ENCODE measurements around the gene GANAB. TPM values are rescaled to one million over a fixed set of nuclear protein-coding genes. Genes with fewer than 3 reads are reported as not detected.

Gene GANAB
- total and polyA plus RNA-seq, 2 experiments from 2014 or later = 224 to 312 TPM

DNA sequence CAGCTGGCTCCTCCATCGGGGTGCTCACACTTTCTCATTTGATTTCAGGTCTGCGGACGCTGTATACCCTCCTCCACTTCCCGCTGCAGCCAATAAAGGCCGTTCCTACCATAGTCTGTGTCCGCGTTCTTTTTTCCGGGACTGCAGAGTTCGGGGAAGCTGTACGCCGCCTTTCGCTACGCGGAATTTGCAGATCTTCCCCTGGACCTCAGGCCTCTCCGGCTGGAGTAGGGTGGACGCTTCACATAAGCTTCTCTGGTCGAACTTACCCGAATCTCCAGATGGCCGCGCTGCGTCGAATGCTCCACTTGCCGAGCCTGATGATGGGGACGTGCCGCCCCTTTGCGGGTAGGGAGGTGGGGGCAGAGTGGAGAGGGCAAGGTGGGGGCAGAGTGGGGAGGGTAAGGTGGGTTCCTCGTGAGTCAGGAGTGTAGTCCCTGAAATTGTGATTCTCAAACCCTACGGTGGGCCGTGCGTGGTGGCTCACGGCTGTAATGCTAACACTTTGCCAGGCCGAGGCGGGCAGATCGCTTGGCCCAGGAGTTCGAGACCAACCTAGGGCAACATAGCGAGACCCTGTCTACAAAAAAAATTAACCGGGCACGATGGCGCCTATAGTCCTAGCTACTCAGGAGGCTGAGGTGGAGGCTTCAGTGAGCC, 19.3 kb upstream of the GANAB start:
- Histone ChIP-seq H2AFZ (no peak overlapping the region), H3K4me2 (ENCODE audit: unreplicated experiment) (peak overlapping the region; percentile 90), H3K4me1 (ENCODE audit: insufficient read depth) (peaks cover 12% of the 10 kb centered on the region), H3K79me2 (ENCODE audit: insufficient read depth) (peaks cover 56% of the 10 kb centered on the region), H3K4me3 (peak overlapping the region; percentile 84), H3F3A (ENCODE audit: insufficient read depth) (peaks cover 30% of the 10 kb centered on the region), H3K27me3 (replicated peaks; ENCODE audit: insufficient read depth) (no peaks in the 10 kb centered on the region), H3K36me3 (ENCODE audit: low read depth) (0 out of 2 replicates have a peak, but pooled peaks cover 5% of the 10 kb centered on the region), H3K9ac (peak overlapping the region; percentile 87), H3K9me2 (ENCODE audit: insufficient read depth) (no peaks in the 10 kb centered on the region), H3K27ac (peak overlapping the region; percentile 72), H4K20me1 (ENCODE audit: insufficient read depth) (no peaks in the 10 kb centered on the region), H3K9me3 (ENCODE audit: low read depth) (no peaks in the 10 kb centered on the region)
- in situ Hi-C loops (cut with MboI) = no loop called here
- 0 to 1% methylated on average over 32 to 39 of the region's 39 CpGs for WGBS, 2 experiments (ENCODE audit: low coverage in 1 of 2, low lambda C conversion rate in 2 of 2, missing lambda C conversion rate in 2 of 2)
- TF ChIP-seq EZH2 (IDR thresholded peaks at IDR 0.05; ENCODE audit: insufficient read depth, poor library complexity, severe bottlenecking) = no peak
- TF ChIP-seq EZH2phosphoT487 (IDR thresholded peaks at IDR 0.05; ENCODE audit: insufficient read depth, low read depth) = no peak
- DNase-seq = peak; percentile 80

DNA sequence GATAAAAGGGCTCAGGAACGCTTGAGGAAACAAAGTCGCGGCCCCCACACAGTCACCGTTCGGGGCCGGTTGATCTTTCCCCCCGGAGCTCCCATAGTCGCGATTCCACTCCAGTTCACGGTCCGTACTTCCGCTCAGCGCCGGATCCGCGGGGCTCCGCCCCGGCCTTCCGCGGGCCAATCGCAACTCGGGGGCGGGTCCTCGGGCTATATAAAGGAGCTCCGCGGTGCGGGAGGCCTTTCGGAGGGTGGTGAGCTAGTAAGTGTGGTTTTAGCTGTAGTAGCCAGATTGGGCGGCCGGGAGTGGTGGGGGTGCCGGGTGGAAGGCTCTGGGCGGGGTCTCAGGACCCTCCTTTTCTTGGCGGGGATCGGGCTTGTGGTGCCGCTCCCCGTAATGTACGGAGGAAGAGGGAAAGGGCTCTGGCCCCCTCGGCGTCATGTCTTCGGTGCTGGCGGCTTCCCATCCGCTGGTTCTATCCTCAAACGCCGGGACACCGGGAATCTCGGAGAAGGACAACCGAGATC, 18.7 kb upstream of the GANAB start, which contains the start of the genes C11orf98 and CSKMT:
Gene C11orf98 (minus strand): TSS at position 136 of the 524 bp plus-strand sequence. CDS start 41 bp downstream, at position 95.
Gene CSKMT (plus strand): TSS at position 238 of the 524 bp plus-strand sequence. CDS start 568 bp downstream, outside the sequence.
- WGBS, 2 experiments (ENCODE audit: low coverage in 1 of 2, low lambda C conversion rate in 2 of 2, missing lambda C conversion rate in 2 of 2) = 1% methylated on average over 43 to 47 of the region's 47 CpGs
- Histone ChIP-seq H3K27ac (peak within 1 kb of the TSS; percentile 72), H3K27me3 (replicated peaks; ENCODE audit: insufficient read depth) (no peaks in the 10 kb centered on the region), H4K20me1 (ENCODE audit: insufficient read depth) (no peaks in the 10 kb centered on the region), H2AFZ (peak within 1 kb of the TSS; percentile 84), H3K79me2 (ENCODE audit: insufficient read depth) (peaks cover 50% of the 10 kb centered on the region), H3K9ac (peak within 1 kb of the TSS; percentile 87), H3K9me3 (ENCODE audit: low read depth) (no peaks in the 10 kb centered on the region), H3K4me2 (ENCODE audit: unreplicated experiment) (peak within 1 kb of the TSS; percentile 90), H3K4me3 (peak within 1 kb of the TSS; percentile 84), H3F3A (ENCODE audit: insufficient read depth) (peaks cover 26% of the 10 kb centered on the region), H3K9me2 (ENCODE audit: insufficient read depth) (no peaks in the 10 kb centered on the region), H3K4me1 (ENCODE audit: insufficient read depth) (peaks cover 12% of the 10 kb centered on the region), H3K36me3 (ENCODE audit: low read depth) (0 out of 2 replicates have a peak, but pooled peaks cover 5% of the 10 kb centered on the region)
- TF ChIP-seq EZH2phosphoT487 (IDR thresholded peaks at IDR 0.05; ENCODE audit: insufficient read depth, low read depth) (no peak), EZH2 (IDR thresholded peaks at IDR 0.05; ENCODE audit: insufficient read depth, poor library complexity, severe bottlenecking) (no peak)
- in situ Hi-C loops (cut with MboI) = no loop called here
- DNase-seq = peak; percentile 96

DNA sequence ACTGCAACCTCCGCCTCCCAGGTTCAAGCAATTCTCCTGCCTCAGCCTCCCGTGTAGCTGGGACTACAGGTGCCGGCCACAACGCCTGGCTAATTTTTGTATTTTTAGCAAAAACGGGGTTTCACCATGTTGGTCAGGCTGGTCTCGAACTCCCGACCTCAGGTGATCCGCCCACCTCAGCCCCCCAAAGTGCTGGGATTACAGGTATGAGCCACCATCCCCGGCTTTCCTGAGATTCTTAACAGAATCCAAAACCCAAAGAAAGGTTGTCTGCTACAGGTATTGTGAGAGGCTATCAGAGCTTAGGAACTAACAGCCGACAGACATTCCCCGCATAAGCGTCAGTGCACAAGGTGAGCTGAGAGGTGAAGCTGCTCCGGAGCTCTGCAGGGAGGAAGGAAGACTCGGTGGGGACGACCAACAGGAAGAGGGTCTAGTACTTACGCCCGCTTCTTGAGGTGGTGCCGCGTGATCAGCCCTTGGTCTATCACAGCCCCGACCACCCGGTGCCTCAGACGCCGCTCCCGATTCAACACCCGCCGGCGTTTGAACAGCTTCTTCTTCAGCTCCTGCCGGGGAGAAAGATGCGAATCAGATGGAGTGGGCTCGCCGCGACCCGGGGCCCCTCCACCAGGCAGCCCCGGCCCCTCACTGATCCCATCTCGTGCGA, 18.1 kb upstream of the GANAB start:
- 0 out of 2 replicates have a peak, but pooled peaks cover 5% of the 10 kb centered on the region for H3K36me3 ChIP-seq (ENCODE audit: low read depth)
- peak overlapping the region; percentile 72 for H3K27ac ChIP-seq
- H3K9me3 ChIP-seq (ENCODE audit: low read depth) = no peaks in the 10 kb centered on the region
- peaks cover 47% of the 10 kb centered on the region for H3K79me2 ChIP-seq (ENCODE audit: insufficient read depth)
- in situ Hi-C loops (cut with MboI) = no loop called here
- TF ChIP-seq EZH2 (IDR thresholded peaks at IDR 0.05; ENCODE audit: insufficient read depth, poor library complexity, severe bottlenecking) (no peak), EZH2phosphoT487 (IDR thresholded peaks at IDR 0.05; ENCODE audit: insufficient read depth, low read depth) (no peak)
- peak overlapping the region; percentile 88 for H3K4me2 ChIP-seq (ENCODE audit: unreplicated experiment)
- peak overlapping the region; percentile 84 for H3K4me3 ChIP-seq
- 3% methylated on average over 36 of the region's 36 CpGs for WGBS, 2 experiments (ENCODE audit: low coverage in 1 of 2, low lambda C conversion rate in 2 of 2, missing lambda C conversion rate in 2 of 2)
- peak; percentile 71 for DNase-seq
- H2AFZ ChIP-seq = peak overlapping the region; percentile 84
- H4K20me1 ChIP-seq (ENCODE audit: insufficient read depth) = no peaks in the 10 kb centered on the region
- no peaks in the 10 kb centered on the region for H3K9me2 ChIP-seq (ENCODE audit: insufficient read depth)
- peaks cover 20% of the 10 kb centered on the region for H3F3A ChIP-seq (ENCODE audit: insufficient read depth)
- peak overlapping the region; percentile 87 for H3K9ac ChIP-seq
- H3K27me3 ChIP-seq (replicated peaks; ENCODE audit: insufficient read depth) = no peaks in the 10 kb centered on the region
- peaks cover 12% of the 10 kb centered on the region for H3K4me1 ChIP-seq (ENCODE audit: insufficient read depth)

DNA sequence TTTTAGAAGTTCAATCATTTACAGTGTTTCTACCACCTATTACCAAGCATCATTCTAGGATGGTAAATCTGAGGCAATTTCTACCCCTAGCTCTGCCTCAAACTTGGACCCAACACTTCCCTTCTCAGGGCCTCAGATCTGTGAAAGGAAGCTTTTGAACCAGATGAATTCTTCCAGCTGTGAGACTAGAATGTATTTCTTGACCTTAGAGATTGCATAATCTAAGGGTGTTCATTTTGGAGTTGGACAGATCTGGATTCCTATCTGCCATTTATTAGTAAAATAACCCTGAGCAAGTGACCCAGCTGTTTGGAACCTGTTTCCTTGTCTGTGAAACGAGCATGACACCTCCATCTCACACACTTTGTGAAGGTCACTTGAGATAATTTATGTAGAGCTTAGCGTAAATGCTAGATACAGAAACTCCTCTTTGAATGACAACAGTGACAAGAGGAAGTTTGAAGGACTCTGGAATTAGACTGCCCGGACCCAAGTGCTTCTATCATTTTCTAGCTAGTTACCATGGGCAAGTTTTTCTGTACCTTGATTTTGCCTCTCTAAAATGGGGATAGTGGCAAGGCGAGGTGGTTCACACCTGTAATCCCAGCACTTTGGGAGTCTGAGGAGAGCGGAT, 10.5 kb upstream of the GANAB start:
- Histone ChIP-seq H3K27ac (no peak overlapping the region), H3K9me3 (ENCODE audit: low read depth) (no peaks in the 10 kb centered on the region), H3F3A (ENCODE audit: insufficient read depth) (no peaks in the 10 kb centered on the region), H3K9me2 (ENCODE audit: insufficient read depth) (no peaks in the 10 kb centered on the region), H3K36me3 (ENCODE audit: low read depth) (no peaks in the 10 kb centered on the region), H3K27me3 (replicated peaks; ENCODE audit: insufficient read depth) (no peaks in the 10 kb centered on the region), H4K20me1 (ENCODE audit: insufficient read depth) (no peaks in the 10 kb centered on the region), H3K79me2 (ENCODE audit: insufficient read depth) (peaks cover 12% of the 10 kb centered on the region), H3K4me2 (ENCODE audit: unreplicated experiment) (no peak overlapping the region), H2AFZ (peak overlapping the region; percentile 5; the same call in 1 of the 2 replicates), H3K9ac (no peak overlapping the region), H3K4me3 (no peak overlapping the region), H3K4me1 (ENCODE audit: insufficient read depth) (peaks cover 5% of the 10 kb centered on the region)
- no peak for DNase-seq
- in situ Hi-C loops (cut with MboI) = no loop called here
- TF ChIP-seq EZH2 (IDR thresholded peaks at IDR 0.05; ENCODE audit: insufficient read depth, poor library complexity, severe bottlenecking) (no peak), EZH2phosphoT487 (IDR thresholded peaks at IDR 0.05; ENCODE audit: insufficient read depth, low read depth) (no peak)
- 46 to 61% methylated on average over 5 of the region's 5 CpGs for WGBS, 2 experiments (ENCODE audit: low coverage in 1 of 2, low lambda C conversion rate in 2 of 2, missing lambda C conversion rate in 2 of 2)
